Uterus (tissue), 2 donors: ENCODE measurements around the gene FOSB.

Experiments
- POLR2A ChIP-seq, 2 donors: fragments of 450-650 bp; IDR thresholded peaks; one replicate each; pipeline ENCODE4 v1.6.1; 2016; ENCODE audit warnings: antibody characterized with exemption in 2 of 2, mild to moderate bottlenecking in 1 of 2, moderate library complexity in 1 of 2
- TF ChIP-seq, protein P1 (sequence below), 4 experiments: fragments of 200-600 bp in 2 of 4; fragments of 450-650 bp in 2 of 4; sonication (generic) in 2 of 4; IDR thresholded peaks; one replicate each; pipeline ENCODE4 v1.5.1; 2016 to 2019; ENCODE audit warnings: antibody characterized with exemption in 4 of 4, mild to moderate bottlenecking in 2 of 4, moderate library complexity in 1 of 4

DNA sequence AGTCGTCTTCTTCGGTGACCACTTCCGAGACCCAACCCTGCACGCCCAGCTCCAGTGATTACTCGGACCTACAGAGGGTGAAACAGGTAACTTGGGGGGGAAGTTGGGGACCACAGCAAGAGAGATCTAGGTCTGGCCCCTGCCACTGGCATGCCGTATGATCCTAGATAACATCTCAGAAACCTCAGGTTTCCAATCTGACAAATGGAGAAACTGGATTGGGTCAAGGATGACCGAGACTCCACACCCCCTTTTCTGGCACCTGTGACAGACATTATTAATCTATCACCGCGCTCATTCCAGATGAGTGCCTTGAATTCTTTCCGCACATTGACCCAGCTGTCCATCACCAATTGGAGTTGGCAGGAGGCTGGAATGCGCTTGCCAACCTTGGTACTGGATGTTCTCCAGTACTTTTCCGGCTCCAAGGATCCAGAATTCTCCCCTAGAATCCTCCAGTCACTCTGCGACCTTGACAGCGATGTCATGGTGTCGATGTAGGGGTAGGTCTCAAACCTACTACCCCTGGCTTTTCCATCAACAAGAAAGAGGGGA is 56.9 kb downstream of the FOSB start:
- TF ChIP-seq, protein P1, sequence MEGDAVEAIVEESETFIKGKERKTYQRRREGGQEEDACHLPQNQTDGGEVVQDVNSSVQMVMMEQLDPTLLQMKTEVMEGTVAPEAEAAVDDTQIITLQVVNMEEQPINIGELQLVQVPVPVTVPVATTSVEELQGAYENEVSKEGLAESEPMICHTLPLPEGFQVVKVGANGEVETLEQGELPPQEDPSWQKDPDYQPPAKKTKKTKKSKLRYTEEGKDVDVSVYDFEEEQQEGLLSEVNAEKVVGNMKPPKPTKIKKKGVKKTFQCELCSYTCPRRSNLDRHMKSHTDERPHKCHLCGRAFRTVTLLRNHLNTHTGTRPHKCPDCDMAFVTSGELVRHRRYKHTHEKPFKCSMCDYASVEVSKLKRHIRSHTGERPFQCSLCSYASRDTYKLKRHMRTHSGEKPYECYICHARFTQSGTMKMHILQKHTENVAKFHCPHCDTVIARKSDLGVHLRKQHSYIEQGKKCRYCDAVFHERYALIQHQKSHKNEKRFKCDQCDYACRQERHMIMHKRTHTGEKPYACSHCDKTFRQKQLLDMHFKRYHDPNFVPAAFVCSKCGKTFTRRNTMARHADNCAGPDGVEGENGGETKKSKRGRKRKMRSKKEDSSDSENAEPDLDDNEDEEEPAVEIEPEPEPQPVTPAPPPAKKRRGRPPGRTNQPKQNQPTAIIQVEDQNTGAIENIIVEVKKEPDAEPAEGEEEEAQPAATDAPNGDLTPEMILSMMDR (IDR thresholded peaks at IDR 0.05): no peak
- no peak for TF ChIP-seq POLR2A (IDR thresholded peaks at IDR 0.05)
